Activated naive CD4-positive, alpha-beta T cell treated with anti-CD3 and anti-CD28 coated beads, Interleukin-2, amount 50 U/mL, for 24 hours (primary cell): Measurements from ENCODE around the gene HSDL2.
"Not testable (repeated sequence)": the region's sequence is repeated elsewhere in the genome, so short reads cannot be mapped to it uniquely, and the experiment has no call there.

ENCODE experiments used
- H3K27ac Mint-ChIP-seq: one replicate; pipeline ENCODE4 v1.8.0; 2021; ENCODE audit warnings: mild to moderate bottlenecking, mixed read lengths
- H3K27me3 Mint-ChIP-seq: one replicate; pipeline ENCODE4 v1.8.0; 2021; ENCODE audit warnings: mixed read lengths
- H3K36me3 Mint-ChIP-seq: one replicate; pipeline ENCODE4 v1.8.0; 2021; ENCODE audit warnings: mixed read lengths
- H3K4me1 Mint-ChIP-seq: one replicate; pipeline ENCODE4 v1.8.0; 2021; ENCODE audit warnings: mixed read lengths
- H3K4me3 Mint-ChIP-seq: one replicate; pipeline ENCODE4 v1.8.0; 2021; ENCODE audit warnings: mild to moderate bottlenecking, mixed read lengths
- H3K9me3 Mint-ChIP-seq: one replicate; pipeline ENCODE4 v1.8.0; 2021; ENCODE audit warnings: mixed read lengths

Gene HSDL2

DNA sequence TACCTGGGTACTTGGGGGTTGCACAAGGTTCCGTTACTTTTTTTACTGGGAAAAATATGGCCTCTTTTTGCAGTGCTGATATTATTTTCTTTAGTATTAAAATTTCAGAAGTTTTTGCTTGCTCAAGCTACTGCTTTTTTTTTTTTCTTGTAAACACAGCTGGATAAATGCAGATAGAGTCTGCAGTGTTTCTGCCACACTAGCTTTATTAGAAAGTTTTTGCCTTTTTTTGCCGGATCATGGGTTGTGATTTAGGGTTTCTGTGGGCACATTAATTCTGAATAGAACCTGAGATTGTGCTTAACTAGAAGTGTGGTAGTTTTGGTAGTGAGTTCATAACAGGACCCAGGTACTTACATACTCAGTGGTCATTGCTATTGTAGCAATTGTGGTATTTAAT lies 126.7 kb downstream of the HSDL2 start:
- no peaks in the 10 kb centered on the region for H3K36me3 Mint-ChIP-seq
- no peak overlapping the region for H3K27ac Mint-ChIP-seq
- no peaks in the 10 kb centered on the region for H3K27me3 Mint-ChIP-seq
- H3K9me3 Mint-ChIP-seq, result no peaks in the 10 kb centered on the region
- no peak overlapping the region for H3K4me3 Mint-ChIP-seq
- no peaks in the 10 kb centered on the region for H3K4me1 Mint-ChIP-seq

DNA sequence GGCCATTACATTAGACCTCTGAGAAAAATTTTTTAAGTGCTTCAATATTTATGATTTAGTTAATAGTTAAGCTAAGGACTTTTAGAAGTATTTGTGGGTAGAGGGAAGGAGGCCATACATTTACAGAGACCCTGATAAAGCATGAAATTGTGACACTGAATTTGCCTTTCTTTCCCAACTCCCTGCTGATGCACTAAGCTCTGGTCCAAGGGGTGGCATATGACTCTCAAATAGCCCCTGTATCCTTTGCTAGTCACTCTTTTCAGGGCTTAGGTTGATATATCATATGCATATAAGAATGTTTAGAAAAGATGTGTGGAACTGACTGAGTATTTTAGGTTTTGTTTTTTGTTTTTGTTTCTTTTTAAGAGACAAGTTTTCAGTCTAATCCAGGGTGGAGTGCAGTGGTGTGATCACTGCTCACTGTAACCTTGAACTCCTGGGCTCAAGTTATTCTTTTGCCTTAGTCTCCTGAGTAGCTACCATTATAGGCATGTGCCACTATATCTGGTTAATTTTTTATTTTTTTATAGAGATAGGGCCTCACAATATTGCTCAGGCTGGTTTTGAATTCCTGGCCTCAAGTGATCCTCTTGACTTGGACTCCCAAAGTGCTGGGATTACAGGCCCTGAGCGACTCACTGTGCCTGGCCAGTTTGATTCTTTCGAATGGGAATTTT lies 127.2 kb downstream of the HSDL2 start:
- Mint-ChIP-seq H3K27ac (no peak overlapping the region), H3K36me3 (no peaks in the 10 kb centered on the region), H3K9me3 (no peaks in the 10 kb centered on the region), H3K27me3 (no peaks in the 10 kb centered on the region), H3K4me3 (no peak overlapping the region), H3K4me1 (no peaks in the 10 kb centered on the region)

DNA sequence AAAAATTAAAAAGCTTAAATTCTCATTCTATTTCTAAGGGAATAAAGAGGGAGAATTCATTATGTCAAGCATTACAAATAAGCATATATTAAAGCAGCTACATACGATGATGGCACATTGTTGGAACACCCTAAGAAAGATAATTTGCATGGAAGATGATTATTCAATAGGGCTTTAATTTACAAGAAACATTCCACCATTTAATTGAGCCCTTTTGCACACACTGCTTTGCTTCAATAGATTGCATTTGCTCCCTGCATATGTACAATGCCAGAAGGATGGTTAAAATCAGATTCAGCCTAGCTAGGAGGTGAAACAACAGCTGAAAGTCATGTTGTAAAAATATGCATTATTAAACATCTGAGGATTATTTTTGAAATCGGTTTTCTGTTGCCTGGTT lies 128.5 kb downstream of the HSDL2 start:
- H3K4me3 Mint-ChIP-seq, result no peak overlapping the region
- no peaks in the 10 kb centered on the region for H3K4me1 Mint-ChIP-seq
- no peaks in the 10 kb centered on the region for H3K36me3 Mint-ChIP-seq
- H3K9me3 Mint-ChIP-seq, result no peaks in the 10 kb centered on the region
- no peaks in the 10 kb centered on the region for H3K27me3 Mint-ChIP-seq
- no peak overlapping the region for H3K27ac Mint-ChIP-seq

DNA sequence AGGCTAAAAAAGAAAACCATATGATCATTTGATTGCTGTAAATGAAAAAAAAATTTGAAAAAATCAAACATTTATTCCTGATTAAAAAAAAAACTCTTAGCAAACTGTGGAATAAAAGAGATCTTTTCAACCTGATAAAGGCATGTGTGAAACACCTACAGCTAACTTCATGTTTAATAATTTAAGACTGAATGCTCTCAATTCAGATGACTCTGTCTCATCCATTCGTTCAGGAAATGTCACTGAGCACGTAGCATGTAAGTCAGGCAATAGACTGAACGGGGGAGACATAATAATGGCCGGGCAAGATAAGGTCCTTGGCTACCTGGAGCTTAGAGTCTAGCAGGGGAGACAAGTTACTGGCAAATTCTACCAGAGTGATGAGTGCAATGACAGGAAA lies 132.5 kb downstream of the HSDL2 start:
- H3K36me3 Mint-ChIP-seq, H3K9me3 Mint-ChIP-seq, H3K4me1 Mint-ChIP-seq, H3K27me3 Mint-ChIP-seq, H3K27ac Mint-ChIP-seq, H3K4me3 Mint-ChIP-seq: not testable (repeated sequence)

DNA sequence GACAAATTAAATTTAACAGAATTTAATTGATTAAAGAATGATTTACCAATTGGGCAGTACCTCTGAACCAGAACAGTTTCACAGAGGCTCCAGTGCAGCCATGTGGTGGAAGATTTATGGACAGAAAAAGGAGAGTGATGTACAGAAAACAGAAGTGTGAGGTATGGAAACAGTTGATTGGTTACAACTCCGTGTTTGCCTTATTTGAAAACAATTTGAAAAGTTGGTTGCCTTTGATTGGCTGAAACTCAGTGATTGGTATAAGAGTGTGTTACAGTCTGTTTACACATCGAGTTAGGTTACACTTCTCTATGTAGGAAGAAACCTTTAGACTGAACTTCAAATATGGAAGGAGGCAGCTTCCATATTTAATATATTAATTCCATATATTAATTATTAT lies 136.9 kb downstream of the HSDL2 start:
- no peaks in the 10 kb centered on the region for H3K9me3 Mint-ChIP-seq
- no peaks in the 10 kb centered on the region for H3K27me3 Mint-ChIP-seq
- no peak overlapping the region for H3K27ac Mint-ChIP-seq
- no peaks in the 10 kb centered on the region for H3K4me1 Mint-ChIP-seq
- H3K36me3 Mint-ChIP-seq, result peaks cover 1% of the 10 kb centered on the region
- no peak overlapping the region for H3K4me3 Mint-ChIP-seq

DNA sequence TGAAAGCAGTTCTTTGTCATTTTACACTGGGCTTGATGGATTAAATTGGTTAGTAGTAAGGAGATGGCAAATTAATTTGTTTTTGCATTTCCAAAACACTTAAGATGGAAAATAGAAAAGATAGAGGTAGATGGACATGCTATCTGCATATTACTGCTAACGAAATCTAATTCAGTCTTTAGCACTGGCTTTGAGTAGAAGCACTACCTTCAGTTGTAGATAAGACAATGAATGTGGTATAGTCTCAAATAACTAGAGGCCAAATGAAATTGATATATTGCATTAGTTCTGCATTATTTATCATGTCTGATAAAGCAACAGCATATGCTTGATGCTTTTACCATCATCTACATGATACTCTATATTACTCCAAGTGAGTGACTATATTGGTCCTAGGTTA lies 140.2 kb downstream of the HSDL2 start:
- Mint-ChIP-seq H3K27ac (no peak overlapping the region), H3K4me1 (no peaks in the 10 kb centered on the region), H3K4me3 (no peak overlapping the region), H3K9me3 (no peaks in the 10 kb centered on the region), H3K27me3 (no peaks in the 10 kb centered on the region), H3K36me3 (peaks cover 1% of the 10 kb centered on the region)

DNA sequence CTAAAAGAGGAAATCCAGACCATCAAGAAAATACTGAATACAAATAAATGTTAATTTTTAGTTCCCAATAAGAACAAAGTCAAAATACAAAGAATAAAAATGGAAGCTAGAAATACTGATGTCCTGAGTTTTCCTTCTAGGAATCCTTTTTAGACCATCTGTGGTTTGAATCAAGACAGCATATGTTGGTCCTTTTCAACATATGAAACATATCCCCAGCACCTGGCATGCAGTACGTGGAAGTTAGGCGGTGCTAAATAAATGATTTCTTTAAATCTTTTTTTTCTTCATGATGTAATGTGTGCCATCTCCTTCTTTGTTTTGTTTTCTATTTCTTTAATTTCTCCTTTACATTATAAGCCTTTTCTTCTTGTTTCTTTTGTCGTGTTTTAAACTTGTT lies 140.7 kb downstream of the HSDL2 start:
- Mint-ChIP-seq H3K27me3 (no peaks in the 10 kb centered on the region), H3K4me1 (no peaks in the 10 kb centered on the region), H3K9me3 (no peaks in the 10 kb centered on the region), H3K27ac (no peak overlapping the region), H3K36me3 (peaks cover 1% of the 10 kb centered on the region), H3K4me3 (no peak overlapping the region)
